Measurements from ENCODE around the gene BCAP31. TPM values are rescaled to one million over a fixed set of nuclear protein-coding genes. Genes with fewer than 3 reads are reported as not detected.

BCAP31 gene
- total RNA-seq, 1 donor from 2014 or later: 219 TPM

DNA sequence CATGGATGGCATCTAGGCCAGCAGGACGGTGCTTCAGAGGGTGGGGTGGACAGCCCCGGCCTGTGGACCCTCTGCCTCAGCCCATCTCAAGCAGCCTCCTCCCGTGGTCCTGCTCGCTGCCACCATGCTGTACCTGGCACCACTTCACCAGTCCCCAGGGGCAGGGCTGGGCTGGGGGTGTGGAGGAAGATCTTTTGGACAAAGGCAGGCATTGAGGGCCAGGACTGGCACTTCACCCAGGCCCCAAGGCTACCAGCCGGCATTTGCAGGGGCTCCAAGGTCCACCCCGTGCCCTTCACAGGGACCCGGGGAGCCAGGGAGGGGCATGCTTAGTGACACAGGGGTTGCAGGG, 40.6 kb upstream of the BCAP31 start:
- no peak overlapping the region for H3K27ac ChIP-seq (ENCODE audit: low read depth, low read length)
- no peak for FAIRE-seq

DNA sequence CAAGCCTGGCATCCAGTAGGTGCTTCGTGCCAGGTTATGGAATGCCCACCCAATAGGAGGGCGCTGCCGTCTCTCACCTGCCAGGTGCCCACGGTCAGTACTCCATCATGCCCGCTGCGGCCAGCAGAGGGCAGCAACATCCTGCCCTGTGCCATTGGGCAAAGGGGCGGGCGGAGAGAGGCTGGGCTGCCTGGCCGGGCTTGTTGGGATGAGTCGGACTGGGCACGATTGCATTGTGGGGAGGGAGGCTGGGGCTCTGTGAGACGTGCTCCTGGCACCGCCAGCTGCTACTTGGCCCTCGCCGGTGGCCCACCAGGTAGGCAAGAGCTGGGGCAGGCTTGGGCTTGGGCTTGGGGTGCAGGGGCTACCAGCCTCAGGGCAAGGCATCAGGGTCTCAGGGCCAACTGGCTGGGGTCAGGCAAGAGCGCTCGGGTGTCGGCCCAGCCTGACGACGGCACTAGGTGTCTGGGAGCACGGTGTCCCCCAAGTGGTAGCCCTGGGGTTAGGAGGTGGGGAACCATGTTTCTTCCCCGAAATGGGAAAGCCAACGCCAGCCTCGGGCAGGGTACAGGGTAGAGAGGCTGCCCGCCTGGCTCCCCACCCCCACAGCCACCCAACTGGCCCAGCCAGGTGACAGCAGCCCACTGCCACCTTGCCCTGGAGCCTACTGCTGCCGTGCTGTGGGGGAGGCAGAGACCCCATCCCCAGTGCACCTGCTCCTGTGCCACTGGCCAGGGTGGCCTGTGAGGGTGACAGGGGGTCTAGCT, 40.0 kb upstream of the BCAP31 start, which contains the start of gene PLXNB3:
Gene PLXNB3, plus strand, starts transcription at position 261 of the 767 bp plus-strand sequence. CDS start 1,287 bp downstream, outside the sequence.
- peak within 1 kb of the TSS; percentile 17 for H3K4me3 ChIP-seq (ENCODE audit: insufficient read depth, low read depth, low read length)
- peak within 1 kb of the TSS; percentile 27 for H3K9ac ChIP-seq (ENCODE audit: low read length)
- no peak within 1 kb of the TSS for H3K27ac ChIP-seq (ENCODE audit: low read depth, low read length)
- FAIRE-seq (peak; percentile 50), DNase-seq (ENCODE audit: low read depth) (peak; percentile 18)
- no peaks in the 10 kb centered on the region for H3K36me3 Mint-ChIP-seq (ENCODE audit: low read depth, unreplicated experiment)
- H2AFZ ChIP-seq (ENCODE audit: low read depth, low read length): no peak within 1 kb of the TSS
- no peaks in the 10 kb centered on the region for H3K36me3 ChIP-seq (ENCODE audit: insufficient read depth, low read length)
- no peaks in the 10 kb centered on the region for H3K9me3 Mint-ChIP-seq (ENCODE audit: unreplicated experiment)
- H3K27ac Mint-ChIP-seq (ENCODE audit: unreplicated experiment): no peak within 1 kb of the TSS
- H3K27me3 ChIP-seq (ENCODE audit: insufficient read depth, low read length): no peaks in the 10 kb centered on the region
- H3K4me1 ChIP-seq (ENCODE audit: insufficient read depth, low read length): peaks cover 25% of the 10 kb centered on the region
- peak within 1 kb of the TSS; percentile 87 for H3K4me2 ChIP-seq (ENCODE audit: low read length)
- peaks cover 5% of the 10 kb centered on the region for H4K20me1 ChIP-seq (ENCODE audit: insufficient read depth, low read length)
- TF ChIP-seq CTCF (IDR thresholded peaks at IDR 0.05; ENCODE audit: insufficient read depth, low read depth, low read length) (peak; percentile 45), EZH2 (IDR thresholded peaks at IDR 0.05; ENCODE audit: insufficient read depth, low read length) (no peak)
- H3K4me3 Mint-ChIP-seq (ENCODE audit: unreplicated experiment): peak within 1 kb of the TSS; percentile 67
- peaks cover 2% of the 10 kb centered on the region for H3K27me3 Mint-ChIP-seq (ENCODE audit: low read depth, unreplicated experiment)
- no peaks in the 10 kb centered on the region for H3K4me1 Mint-ChIP-seq (ENCODE audit: low read depth, unreplicated experiment)
- no peaks in the 10 kb centered on the region for H3K9me3 ChIP-seq (ENCODE audit: insufficient read depth, low read depth, low read length)
- H3K79me2 ChIP-seq (ENCODE audit: insufficient read depth, low read length): no peaks in the 10 kb centered on the region

More for the DNA sequence above, 40.6 kb upstream of the BCAP31 start:
- no peaks in the 10 kb centered on the region for H3K9me3 Mint-ChIP-seq (ENCODE audit: unreplicated experiment)
- peaks cover 2% of the 10 kb centered on the region for H3K27me3 Mint-ChIP-seq (ENCODE audit: low read depth, unreplicated experiment)
- H3K4me3 ChIP-seq (ENCODE audit: insufficient read depth, low read depth, low read length): peak overlapping the region; percentile 17
- H3K9ac ChIP-seq (ENCODE audit: low read length): peak overlapping the region; percentile 27
- no peak overlapping the region for H3K27ac Mint-ChIP-seq (ENCODE audit: unreplicated experiment)
- H3K4me3 Mint-ChIP-seq (ENCODE audit: unreplicated experiment): no peak overlapping the region
- no peaks in the 10 kb centered on the region for H3K36me3 Mint-ChIP-seq (ENCODE audit: low read depth, unreplicated experiment)
- H3K27me3 ChIP-seq (ENCODE audit: insufficient read depth, low read length): no peaks in the 10 kb centered on the region
- peak overlapping the region; percentile 87 for H3K4me2 ChIP-seq (ENCODE audit: low read length)
- no peak overlapping the region for H2AFZ ChIP-seq (ENCODE audit: low read depth, low read length)
- no peaks in the 10 kb centered on the region for H3K36me3 ChIP-seq (ENCODE audit: insufficient read depth, low read length)
- H3K4me1 Mint-ChIP-seq (ENCODE audit: low read depth, unreplicated experiment): no peaks in the 10 kb centered on the region
- H3K79me2 ChIP-seq (ENCODE audit: insufficient read depth, low read length): no peaks in the 10 kb centered on the region
- no peaks in the 10 kb centered on the region for H3K9me3 ChIP-seq (ENCODE audit: insufficient read depth, low read depth, low read length)
- TF ChIP-seq CTCF (IDR thresholded peaks at IDR 0.05; ENCODE audit: insufficient read depth, low read depth, low read length) (no peak), EZH2 (IDR thresholded peaks at IDR 0.05; ENCODE audit: insufficient read depth, low read length) (no peak)
- peaks cover 5% of the 10 kb centered on the region for H4K20me1 ChIP-seq (ENCODE audit: insufficient read depth, low read length)
- peaks cover 25% of the 10 kb centered on the region for H3K4me1 ChIP-seq (ENCODE audit: insufficient read depth, low read length)
- no peak for DNase-seq (ENCODE audit: low read depth)

Measured in astrocyte (in vitro differentiated cells and primary cell).